HepG2 (cell line): ENCODE results near the gene ABCC12. TPM values are rescaled to one million over a fixed set of nuclear protein-coding genes. Genes with fewer than 3 reads are reported as not detected.

Experiments
- CAMTA2 ChIP-seq: sonication (generic); formaldehyde crosslinking; IDR thresholded peaks from 2 replicates; pipeline ENCODE4 v1.4.0; 2020; ENCODE audit warnings: mild to moderate bottlenecking, missing genetic modification reagents, borderline replicate concordance
- FOSL2 ChIP-seq: sonication (generic); formaldehyde crosslinking; IDR thresholded peaks from 2 replicates; pipeline ENCODE4 v1.4.0; 2020; ENCODE audit warnings: missing genetic modification reagents
- GTF3A ChIP-seq: sonication (generic); formaldehyde crosslinking; conservative IDR thresholded peaks from 2 replicates; pipeline ENCODE4 v1.4.0; 2020; ENCODE audit warnings: mild to moderate bottlenecking, missing genetic modification reagents
- MAFG ChIP-seq: sonication (generic); formaldehyde crosslinking; IDR thresholded peaks from 2 replicates; pipeline ENCODE4 v1.5.1; 2020; ENCODE audit warnings: mild to moderate bottlenecking, missing genetic modification reagents
- PTBP1 ChIP-seq: fragments of 200-400 bp; formaldehyde crosslinking; IDR thresholded peaks from 2 replicates; pipeline ENCODE4 v1.6.1; 2018; ENCODE audit warnings: low read length, low read depth; ENCODE audit not compliant: poor library complexity, severe bottlenecking
- SMAD1 ChIP-seq: sonication (generic); formaldehyde crosslinking; IDR thresholded peaks from 2 replicates; pipeline ENCODE4 v1.4.0; 2020; ENCODE audit warnings: missing genetic modification reagents, low read depth, mild to moderate bottlenecking, borderline replicate concordance
- TMF1 ChIP-seq: sonication (generic); formaldehyde crosslinking; IDR thresholded peaks from 2 replicates; pipeline ENCODE4 v1.8.1; 2022; ENCODE audit warnings: low read depth, missing genetic modification reagents
- ZMYM4 ChIP-seq: sonication (generic); formaldehyde crosslinking; IDR thresholded peaks from 2 replicates; pipeline ENCODE4 v1.8.1; 2023; ENCODE audit warnings: mild to moderate bottlenecking, missing genetic modification reagents
- polyA plus RNA-seq, 8 experiments: library from polyadenylated mRNA; depleted of rRNA in 3 of 8; stranded (reverse) in 7 of 8; unstranded in 1 of 8; fragments of >200 nt; fragmentation: Illumina TruSeq in 4 of 8; extraction: Trizol in 4 of 8; gene quantifications; 2 replicates each; pipeline versions ENCODE4 v1.2.1 to v1.2.3, GENCODE V29; 2011 to 2016; ENCODE audit warnings: low read depth in 4 of 8, missing spikeins in 1 of 8, mixed read lengths in 1 of 8; ENCODE audit not compliant: insufficient read depth in 1 of 8
- total RNA-seq, 5 experiments: library from RNA; depleted of rRNA; stranded (reverse); fragments of >200 nt; fragmentation: Illumina TruSeq; extraction: Trizol; gene quantifications; 2 replicates each; pipeline ENCODE4 v1.2.3, GENCODE V29; 2016; ENCODE audit warnings: low read depth in 1 of 5
- TF ChIP-seq, protein P1 (sequence below): sonication (generic); formaldehyde crosslinking; IDR thresholded peaks from 2 replicates; pipeline ENCODE4 v1.4.0; 2020; ENCODE audit warnings: low read depth, missing genetic modification reagents
- TF ChIP-seq, protein P2 (sequence below): sonication (generic); formaldehyde crosslinking; IDR thresholded peaks from 2 replicates; pipeline ENCODE4 v1.8.1; 2023; ENCODE audit warnings: mild to moderate bottlenecking, moderate library complexity, missing genetic modification reagents
- TF ChIP-seq, protein P3 (sequence below): sonication (generic); formaldehyde crosslinking; IDR thresholded peaks from 2 replicates; pipeline ENCODE4 v1.4.0; 2020; ENCODE audit warnings: missing genetic modification reagents, borderline replicate concordance

Gene ABCC12
- total and polyA plus RNA-seq, 2 of the 13 experiments (the other 11 are each of a cell fraction or from before 2014, with no cell fraction given), result not detected

DNA sequence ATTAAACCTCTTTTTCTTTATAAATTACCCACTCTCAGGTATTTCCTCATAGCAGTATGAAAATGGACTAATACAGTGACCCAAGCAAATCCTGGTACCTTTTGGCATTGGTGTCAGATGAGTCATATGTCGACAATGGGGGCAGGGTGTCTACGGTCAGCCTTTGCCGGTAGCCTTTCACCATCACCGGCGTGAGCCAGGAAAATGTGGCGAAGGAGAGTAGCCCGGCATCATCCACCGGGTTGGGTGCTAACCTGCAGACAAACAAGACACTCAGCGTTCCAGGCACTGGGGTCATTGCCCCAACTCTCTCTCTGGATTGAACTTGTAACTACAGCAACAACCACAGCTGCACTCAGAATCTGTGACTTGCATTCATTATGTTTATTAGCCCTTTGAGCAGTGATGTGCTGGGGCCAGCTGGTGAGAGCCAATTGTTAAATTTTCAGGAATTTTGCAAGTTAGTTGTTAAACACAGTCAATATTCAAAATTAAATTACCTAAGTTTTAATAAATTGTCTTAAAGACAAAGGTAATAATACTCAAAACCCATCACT, 11.9 kb downstream of the ABCC12 start (continued):
- TF ChIP-seq, protein P1, sequence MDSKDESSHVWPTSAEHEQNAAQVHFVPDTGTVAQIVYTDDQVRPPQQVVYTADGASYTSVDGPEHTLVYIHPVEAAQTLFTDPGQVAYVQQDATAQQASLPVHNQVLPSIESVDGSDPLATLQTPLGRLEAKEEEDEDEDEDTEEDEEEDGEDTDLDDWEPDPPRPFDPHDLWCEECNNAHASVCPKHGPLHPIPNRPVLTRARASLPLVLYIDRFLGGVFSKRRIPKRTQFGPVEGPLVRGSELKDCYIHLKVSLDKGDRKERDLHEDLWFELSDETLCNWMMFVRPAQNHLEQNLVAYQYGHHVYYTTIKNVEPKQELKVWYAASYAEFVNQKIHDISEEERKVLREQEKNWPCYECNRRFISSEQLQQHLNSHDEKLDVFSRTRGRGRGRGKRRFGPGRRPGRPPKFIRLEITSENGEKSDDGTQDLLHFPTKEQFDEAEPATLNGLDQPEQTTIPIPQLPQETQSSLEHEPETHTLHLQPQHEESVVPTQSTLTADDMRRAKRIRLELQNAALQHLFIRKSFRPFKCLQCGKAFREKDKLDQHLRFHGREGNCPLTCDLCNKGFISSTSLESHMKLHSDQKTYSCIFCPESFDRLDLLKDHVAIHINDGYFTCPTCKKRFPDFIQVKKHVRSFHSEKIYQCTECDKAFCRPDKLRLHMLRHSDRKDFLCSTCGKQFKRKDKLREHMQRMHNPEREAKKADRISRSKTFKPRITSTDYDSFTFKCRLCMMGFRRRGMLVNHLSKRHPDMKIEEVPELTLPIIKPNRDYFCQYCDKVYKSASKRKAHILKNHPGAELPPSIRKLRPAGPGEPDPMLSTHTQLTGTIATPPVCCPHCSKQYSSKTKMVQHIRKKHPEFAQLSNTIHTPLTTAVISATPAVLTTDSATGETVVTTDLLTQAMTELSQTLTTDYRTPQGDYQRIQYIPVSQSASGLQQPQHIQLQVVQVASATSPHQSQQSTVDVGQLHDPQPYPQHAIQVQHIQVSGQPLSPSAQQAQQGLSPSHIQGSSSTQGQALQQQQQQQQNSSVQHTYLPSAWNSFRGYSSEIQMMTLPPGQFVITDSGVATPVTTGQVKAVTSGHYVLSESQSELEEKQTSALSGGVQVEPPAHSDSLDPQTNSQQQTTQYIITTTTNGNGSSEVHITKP, result no peak
- TF ChIP-seq ZMYM4 (no peak), SMAD1 (no peak), CAMTA2 (CRISPR knock-in tag) (no peak), PTBP1 (no peak), GTF3A (CRISPR knock-in tag) (no peak), FOSL2 (CRISPR knock-in tag) (no peak), TMF1 (no peak), MAFG (CRISPR knock-in tag) (no peak)
- TF ChIP-seq, protein P2, sequence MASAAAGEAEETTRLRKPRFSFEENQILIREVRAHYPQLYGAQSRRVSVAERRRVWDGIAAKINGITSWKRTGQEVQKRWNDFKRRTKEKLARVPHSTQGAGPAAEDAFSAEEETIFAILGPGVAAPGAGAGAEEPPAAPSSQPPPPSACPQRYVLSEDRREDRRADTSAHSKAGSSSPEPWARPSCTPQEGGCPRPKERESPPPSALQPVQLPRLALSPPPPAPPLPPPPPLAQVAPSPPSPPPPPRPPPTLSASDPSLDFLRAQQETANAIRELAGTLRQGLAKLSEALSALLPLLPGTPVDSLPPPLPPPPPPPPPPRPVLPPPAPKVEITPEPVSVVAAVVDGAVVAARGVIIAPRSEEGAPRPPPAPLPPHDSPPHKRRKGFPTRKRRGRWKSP (CRISPR knock-in tag), result no peak
- TF ChIP-seq, protein P3, sequence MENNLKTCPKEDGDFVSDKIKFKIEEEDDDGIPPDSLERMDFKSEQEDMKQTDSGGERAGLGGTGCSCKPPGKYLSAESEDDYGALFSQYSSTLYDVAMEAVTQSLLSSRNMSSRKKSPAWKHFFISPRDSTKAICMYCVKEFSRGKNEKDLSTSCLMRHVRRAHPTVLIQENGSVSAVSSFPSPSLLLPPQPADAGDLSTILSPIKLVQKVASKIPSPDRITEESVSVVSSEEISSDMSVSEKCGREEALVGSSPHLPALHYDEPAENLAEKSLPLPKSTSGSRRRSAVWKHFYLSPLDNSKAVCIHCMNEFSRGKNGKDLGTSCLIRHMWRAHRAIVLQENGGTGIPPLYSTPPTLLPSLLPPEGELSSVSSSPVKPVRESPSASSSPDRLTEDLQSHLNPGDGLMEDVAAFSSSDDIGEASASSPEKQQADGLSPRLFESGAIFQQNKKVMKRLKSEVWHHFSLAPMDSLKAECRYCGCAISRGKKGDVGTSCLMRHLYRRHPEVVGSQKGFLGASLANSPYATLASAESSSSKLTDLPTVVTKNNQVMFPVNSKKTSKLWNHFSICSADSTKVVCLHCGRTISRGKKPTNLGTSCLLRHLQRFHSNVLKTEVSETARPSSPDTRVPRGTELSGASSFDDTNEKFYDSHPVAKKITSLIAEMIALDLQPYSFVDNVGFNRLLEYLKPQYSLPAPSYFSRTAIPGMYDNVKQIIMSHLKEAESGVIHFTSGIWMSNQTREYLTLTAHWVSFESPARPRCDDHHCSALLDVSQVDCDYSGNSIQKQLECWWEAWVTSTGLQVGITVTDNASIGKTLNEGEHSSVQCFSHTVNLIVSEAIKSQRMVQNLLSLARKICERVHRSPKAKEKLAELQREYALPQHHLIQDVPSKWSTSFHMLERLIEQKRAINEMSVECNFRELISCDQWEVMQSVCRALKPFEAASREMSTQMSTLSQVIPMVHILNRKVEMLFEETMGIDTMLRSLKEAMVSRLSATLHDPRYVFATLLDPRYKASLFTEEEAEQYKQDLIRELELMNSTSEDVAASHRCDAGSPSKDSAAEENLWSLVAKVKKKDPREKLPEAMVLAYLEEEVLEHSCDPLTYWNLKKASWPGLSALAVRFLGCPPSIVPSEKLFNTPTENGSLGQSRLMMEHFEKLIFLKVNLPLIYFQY (CRISPR knock-in tag), result no peak
- TF ChIP-seq, all 625 proteins: peak for 0
